T1000 (cell line): ENCODE measurements around the gene ERMAP.
"Not testable (repeated sequence)": the region's sequence is repeated elsewhere in the genome, so short reads cannot be mapped to it uniquely, and the experiment has no call there.

Experiments
- DNase-seq: peaks from one replicate; lab custom pipeline; 2025; ENCODE audit warnings: mixed read lengths; lab: John Stamatoyannopoulos, UW

Gene ERMAP

GRCh38 chr1:42807056-42807668 lies 9.8 kb upstream of the ERMAP start:
- DNase-seq = no peak

GRCh38 chr1:42814815-42815214 lies 2.1 kb upstream of the ERMAP start:
- not testable (repeated sequence) for DNase-seq

DNA sequence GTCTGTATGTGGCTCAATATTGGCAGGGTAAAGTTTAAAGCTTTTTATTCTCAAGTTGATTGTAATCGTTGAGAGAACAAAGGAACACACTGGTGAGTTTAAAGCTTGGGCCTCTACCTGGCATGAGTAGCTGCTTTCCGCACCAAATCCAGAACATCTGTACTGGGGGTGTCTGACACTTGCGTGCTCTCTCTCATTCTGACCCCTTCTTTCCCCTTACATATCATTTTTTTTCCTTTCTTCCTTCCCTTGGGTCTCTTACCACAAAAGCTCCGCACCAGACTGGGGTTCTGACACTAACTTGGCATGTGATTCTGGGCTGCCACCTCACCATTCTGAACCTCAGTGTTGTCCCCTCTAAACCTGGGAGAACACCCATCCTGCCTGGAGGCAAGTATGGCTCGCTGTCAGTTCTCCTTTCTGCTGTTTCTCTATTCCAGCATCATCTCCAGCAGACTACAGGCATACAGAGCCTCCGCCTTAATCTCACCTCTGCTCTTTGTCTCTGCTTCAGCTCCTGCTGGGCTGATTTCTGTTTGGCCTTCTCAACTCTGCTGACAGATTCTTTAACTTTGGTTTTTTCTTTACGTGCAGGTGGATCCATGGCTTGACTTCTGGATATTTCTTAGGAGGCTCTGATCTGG lies 859 bp upstream of the ERMAP start:
- no peak for DNase-seq

DNA sequence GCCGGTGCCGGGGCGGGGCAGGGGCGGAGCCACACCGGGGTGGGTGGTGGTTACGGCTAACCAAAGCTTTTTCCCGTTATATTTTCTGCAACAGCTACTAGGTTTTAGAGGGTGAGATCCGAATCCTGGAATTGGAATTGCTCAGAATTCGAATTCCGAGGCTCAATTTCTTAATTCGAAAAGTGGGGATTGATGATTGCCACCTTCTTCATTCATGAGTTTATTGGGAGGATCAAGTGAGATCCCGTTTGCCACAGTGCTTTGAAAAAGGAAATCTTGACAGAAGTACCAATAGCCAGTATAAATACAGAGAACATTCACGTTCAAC lies 482 bp downstream of the ERMAP start:
- no peak for DNase-seq

GRCh38 chr1:42817976-42818375 lies 1.1 kb downstream of the ERMAP start:
- no peak for DNase-seq

DNA sequence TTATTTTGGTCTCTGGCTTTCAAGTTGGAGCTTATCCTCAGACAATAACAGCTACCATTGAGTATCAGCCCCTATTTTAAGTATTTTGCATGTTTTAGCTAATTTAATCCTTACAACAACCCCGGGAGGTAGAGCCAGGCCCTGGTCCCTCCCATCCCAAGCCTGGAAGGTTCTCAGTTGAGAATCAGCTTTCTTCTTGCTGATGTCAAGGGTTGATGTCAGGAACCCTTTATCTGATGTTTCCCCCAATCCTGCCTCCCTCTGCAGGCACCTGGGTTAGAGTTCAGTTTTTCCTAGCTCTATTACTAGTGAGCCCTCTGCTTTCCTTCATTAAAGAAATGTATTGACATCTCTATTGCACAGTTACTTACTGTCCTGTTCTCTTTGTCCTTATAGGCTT lies 3.9 kb downstream of the ERMAP start:
- no peak for DNase-seq

GRCh38 chr1:42821690-42822089 lies 4.8 kb downstream of the ERMAP start:
- no peak for DNase-seq

DNA sequence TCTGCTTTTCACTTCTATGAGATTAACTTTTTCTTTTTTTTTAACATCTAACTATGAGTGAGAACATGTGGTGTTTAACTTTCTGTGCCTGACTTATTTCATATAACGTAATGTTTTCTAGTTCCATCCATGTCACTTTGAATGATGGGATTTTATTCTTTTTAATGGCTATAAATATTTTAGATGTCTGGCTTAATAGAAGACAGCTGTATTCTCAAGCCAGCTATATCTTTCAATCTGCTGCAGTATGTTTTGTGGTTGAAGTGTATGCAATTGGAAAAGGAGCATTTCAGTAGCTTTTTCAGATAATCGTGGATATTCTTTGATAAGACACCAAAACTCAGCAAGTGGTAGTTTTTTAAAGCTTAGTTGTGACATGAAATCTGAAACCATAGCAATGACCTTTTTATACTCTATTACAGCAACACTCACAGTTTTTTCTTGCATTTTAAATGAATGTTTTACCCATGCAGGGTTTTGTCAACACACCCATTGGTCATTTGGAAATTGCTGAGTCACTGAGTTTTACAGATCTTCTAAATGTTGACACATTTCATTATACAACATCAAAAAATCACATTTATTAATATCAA lies 6.0 kb downstream of the ERMAP start:
- no peak for DNase-seq

DNA sequence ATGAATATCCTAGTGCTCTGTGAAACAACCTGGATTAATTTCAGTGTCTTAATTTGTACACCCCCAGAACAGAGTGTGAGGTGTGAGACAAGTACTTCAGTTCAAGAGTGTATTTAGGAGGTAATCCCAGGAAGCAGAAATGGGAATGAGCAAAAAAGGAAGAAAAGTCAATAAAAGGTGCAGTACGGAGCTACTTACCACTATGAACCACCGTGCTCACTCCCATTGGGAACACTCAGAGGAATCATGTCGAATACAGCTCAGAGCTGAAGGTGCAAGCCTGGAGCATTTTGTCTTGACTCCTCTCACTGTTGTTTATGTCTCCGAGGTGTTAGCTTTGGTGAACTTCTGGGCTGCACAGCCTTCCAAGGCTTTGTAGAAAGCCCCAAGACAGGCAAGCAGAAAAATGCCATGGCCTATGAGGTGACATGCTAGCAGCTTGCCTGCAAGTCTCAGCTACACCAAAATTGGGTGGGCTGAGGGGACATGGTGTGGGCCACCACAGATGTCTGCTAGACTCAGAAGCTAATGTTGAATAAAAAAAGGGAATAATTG lies 7.6 kb downstream of the ERMAP start:
- no peak for DNase-seq

- no peak for DNase-seq
Observed at GRCh38 chr1:42825036-42825851, 8.3 kb downstream of the ERMAP start.

DNA sequence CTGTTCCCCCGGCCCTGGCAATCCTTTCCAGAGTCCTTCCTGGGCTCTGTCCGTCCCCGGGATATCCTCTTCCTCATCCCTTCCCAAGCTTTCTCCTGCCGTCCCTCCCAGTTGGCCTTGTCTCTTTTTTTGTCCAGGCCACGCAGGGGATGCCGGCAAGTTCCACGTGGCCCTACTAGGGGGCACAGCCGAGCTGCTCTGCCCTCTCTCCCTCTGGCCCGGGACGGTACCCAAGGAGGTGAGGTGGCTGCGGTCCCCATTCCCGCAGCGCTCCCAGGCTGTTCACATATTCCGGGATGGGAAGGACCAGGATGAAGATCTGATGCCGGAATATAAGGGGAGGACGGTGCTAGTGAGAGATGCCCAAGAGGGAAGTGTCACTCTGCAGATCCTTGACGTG lies 13.7 kb downstream of the ERMAP start:
- no peak for DNase-seq

- DNase-seq = no peak
Observed at GRCh38 chr1:42831273-42831672, 14.4 kb downstream of the ERMAP start.

DNA sequence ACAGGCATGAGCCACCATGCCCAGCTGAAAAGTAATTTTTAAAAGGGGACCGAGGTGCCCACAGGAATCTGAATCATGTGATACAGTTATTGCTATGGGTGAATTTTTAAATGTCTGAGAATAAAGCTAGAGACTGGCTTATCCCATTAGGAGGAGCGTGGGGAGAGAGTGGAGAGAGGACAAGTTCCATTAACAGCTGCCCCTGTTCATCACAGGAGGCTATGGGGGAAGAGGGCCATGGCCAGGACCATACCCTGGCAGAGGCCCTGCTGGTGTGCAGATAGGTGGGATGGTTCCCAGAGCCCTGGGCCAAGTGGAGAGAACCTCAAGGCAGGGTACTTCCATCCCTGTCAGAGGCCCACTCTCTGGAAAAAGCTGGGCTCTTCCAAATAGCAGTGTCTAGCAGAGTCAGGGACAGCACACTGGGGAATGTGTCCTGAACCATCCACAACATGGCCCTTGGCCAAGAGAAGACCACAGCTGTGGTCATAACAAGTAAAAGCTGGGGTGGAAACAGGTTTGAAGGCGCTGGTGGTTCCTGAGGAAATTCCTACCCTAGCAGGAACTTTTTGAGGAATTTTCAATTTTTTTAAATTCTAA lies 15.8 kb downstream of the ERMAP start:
- DNase-seq = no peak

- DNase-seq = no peak
Observed at GRCh38 chr1:42833981-42834380, 17.1 kb downstream of the ERMAP start.

DNA sequence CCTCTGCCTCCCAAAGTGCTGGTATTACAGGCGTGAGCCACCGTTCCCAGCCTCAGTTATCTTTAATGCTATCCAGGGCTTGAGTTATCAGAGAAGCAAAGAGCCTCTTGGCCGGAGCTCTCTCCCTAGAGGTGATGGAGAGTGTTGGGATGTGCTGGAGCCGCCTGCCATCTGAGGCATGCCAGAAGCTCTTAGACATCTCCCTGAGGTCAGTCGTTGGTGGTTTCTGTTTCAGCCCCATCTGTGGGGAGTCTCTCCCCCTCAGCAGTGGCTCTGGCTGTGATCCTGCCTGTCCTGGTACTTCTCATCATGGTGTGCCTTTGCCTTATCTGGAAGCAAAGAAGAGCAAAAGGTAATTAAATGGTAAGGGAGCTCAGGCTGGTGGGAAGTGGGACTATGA lies 17.9 kb downstream of the ERMAP start:
- DNase-seq = no peak

DNA sequence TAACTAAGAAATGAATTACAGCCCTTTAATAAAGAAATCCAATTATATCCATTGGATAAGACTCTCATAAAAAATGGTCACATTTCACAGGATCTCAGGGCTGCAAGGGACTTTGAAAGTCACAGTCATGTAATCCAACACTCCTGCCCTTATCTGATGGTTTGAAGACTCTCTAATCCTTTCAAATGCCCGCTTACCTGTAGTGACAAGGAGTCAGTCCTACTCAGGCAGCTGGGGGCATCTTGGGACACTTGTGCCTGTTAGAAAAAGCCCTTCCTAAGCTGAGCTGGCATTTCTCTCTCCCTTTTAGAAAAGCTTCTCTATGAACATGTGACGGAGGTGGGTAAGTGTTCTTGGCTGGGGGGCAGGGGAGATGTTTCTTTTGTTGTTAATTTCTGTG lies 18.5 kb downstream of the ERMAP start:
- no peak for DNase-seq

GRCh38 chr1:42837709-42838108 lies 20.8 kb downstream of the ERMAP start:
- DNase-seq = no peak

GRCh38 chr1:42838482-42839190 lies 21.7 kb downstream of the ERMAP start:
- DNase-seq = no peak

- DNase-seq = no peak
Observed at GRCh38 chr1:42841010-42841409, 24.1 kb downstream of the ERMAP start.

DNA sequence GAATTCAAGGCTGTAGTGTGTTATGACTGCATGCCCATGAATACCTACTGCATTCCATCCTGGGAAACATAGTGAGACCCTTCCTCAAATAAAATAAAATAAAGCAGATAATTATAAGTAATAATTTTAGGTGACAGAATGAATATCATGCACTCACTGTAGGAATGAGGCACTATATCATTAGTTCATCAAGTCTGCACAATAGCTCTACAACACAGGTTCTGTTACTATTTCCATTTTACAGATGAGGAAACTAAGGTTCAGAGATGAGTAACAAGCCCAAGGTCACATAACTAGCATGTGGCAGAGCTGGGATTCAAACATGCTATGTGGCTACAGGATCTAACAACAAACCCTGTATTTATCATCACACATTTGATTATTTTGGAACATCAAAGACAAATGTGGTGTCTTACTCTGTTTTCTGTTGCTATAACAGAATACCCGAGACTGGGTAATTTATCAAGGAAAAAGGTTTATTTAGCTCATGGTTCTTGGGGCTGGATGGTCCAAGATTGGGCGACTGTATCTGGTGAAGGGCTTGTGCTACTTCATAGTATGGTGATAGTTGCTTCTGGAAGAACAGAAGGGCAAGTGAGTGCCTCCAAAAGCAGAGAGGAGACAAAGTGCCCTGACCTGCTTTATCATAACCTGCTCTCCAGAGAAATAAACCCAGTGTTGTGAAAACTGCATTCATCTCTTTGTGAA lies 24.7 kb downstream of the ERMAP start:
- DNase-seq = no peak

- no peak for DNase-seq
Observed at GRCh38 chr1:42844592-42845140, 27.7 kb downstream of the ERMAP start.
